Activated CD4-positive, alpha-beta T cell treated with anti-CD3 and anti-CD28 coated beads for 48 hours (primary cell): ENCODE measurements around the gene ZNF805.
A peak's percentile ranks its signal among the peaks of the same experiment; 100 is the strongest.
"Not testable (repeated sequence)": the region's sequence is repeated elsewhere in the genome, so short reads cannot be mapped to it uniquely, and the experiment has no call there.

Experiments
- DNase-seq: peaks from one replicate; pipeline ENCODE4 v3.0.0-alpha.2; 2020

The ZNF805 gene

GRCh38 chr19:57240311-57241090, at the start of gene ZNF805:
Gene ZNF805 (plus strand): TSS chr19:57240632. CDS start chr19:57240892, 260 bp downstream.
- DNase-seq, result peak; percentile 97

- DNase-seq, result peak; percentile 93
Observed at GRCh38 chr19:57191141-57192076, 49.0 kb upstream of the ZNF805 start, which contains the start of gene ZNF264. Gene ZNF264 (plus strand): TSS chr19:57191500. CDS start chr19:57191914, 414 bp downstream.

- DNase-seq, result no peak
Observed at GRCh38 chr19:57192077-57192420, 48.4 kb upstream of the ZNF805 start.

GRCh38 chr19:57192993-57193392, 47.4 kb upstream of the ZNF805 start:
- no peak for DNase-seq

GRCh38 chr19:57197874-57198273, 42.6 kb upstream of the ZNF805 start:
- DNase-seq, result not testable (repeated sequence)

GRCh38 chr19:57202160-57202559, 38.3 kb upstream of the ZNF805 start:
- DNase-seq, result no peak

GRCh38 chr19:57210381-57210780, 30.1 kb upstream of the ZNF805 start:
- no peak for DNase-seq

GRCh38 chr19:57212109-57212508, 28.3 kb upstream of the ZNF805 start:
- DNase-seq, result no peak

- DNase-seq, result no peak
Observed at GRCh38 chr19:57227502-57227901, 12.9 kb upstream of the ZNF805 start.

- no peak for DNase-seq
Observed at GRCh38 chr19:57231686-57232085, 8.7 kb upstream of the ZNF805 start.

GRCh38 chr19:57233207-57233606, 7.2 kb upstream of the ZNF805 start:
- DNase-seq, result no peak

- DNase-seq, result peak; percentile 5
Observed at GRCh38 chr19:57239982-57240310, 486 bp upstream of the ZNF805 start.

GRCh38 chr19:57241176-57241575, 744 bp downstream of the ZNF805 start:
- DNase-seq, result no peak

GRCh38 chr19:57242821-57243220, 2.4 kb downstream of the ZNF805 start:
- DNase-seq, result no peak

- no peak for DNase-seq
Observed at GRCh38 chr19:57244513-57244912, 4.1 kb downstream of the ZNF805 start.

- no peak for DNase-seq
Observed at GRCh38 chr19:57245066-57245465, 4.6 kb downstream of the ZNF805 start.

- no peak for DNase-seq
Observed at GRCh38 chr19:57245959-57246358, 5.5 kb downstream of the ZNF805 start.

- no peak for DNase-seq
Observed at GRCh38 chr19:57248646-57249045, 8.2 kb downstream of the ZNF805 start.

- no peak for DNase-seq
Observed at GRCh38 chr19:57249329-57249728, 8.9 kb downstream of the ZNF805 start.

- DNase-seq, result peak; percentile 21
Observed at GRCh38 chr19:57253767-57254166, 13.3 kb downstream of the ZNF805 start.

- no peak for DNase-seq
Observed at GRCh38 chr19:57262044-57262443, 21.6 kb downstream of the ZNF805 start.

GRCh38 chr19:57263244-57263741, 22.9 kb downstream of the ZNF805 start:
- DNase-seq, result no peak

GRCh38 chr19:57267291-57267690, 26.9 kb downstream of the ZNF805 start:
- DNase-seq, result no peak
